DLD1 (cell line): ENCODE data around the gene C5orf47.

Experiments
- in situ Hi-C: cut with HindIII; loops from 2 replicates; pipeline ENCODE4 v1.10.0; 2017; ENCODE audit warnings: low sequenced_read_pairs

C5orf47 gene

GRCh38 chr5:174022384-174023095 lies 33.6 kb downstream of the C5orf47 start:
- in situ Hi-C loops, result no loop called here

- in situ Hi-C loops, result no loop called here
Observed at GRCh38 chr5:174030286-174030685, 41.3 kb downstream of the C5orf47 start.

- in situ Hi-C loops, result no loop called here
Observed at GRCh38 chr5:174044466-174045254, 55.7 kb downstream of the C5orf47 start.

- in situ Hi-C loops, result no loop called here
Observed at GRCh38 chr5:174045470-174046025, 56.6 kb downstream of the C5orf47 start, which contains the start of gene NSG2. NSG2 (plus strand) TSS chr5:174045706; CDS start chr5:174046756, 1,050 bp downstream.

- in situ Hi-C loops, result no loop called here
Observed at GRCh38 chr5:174046558-174046957, 57.6 kb downstream of the C5orf47 start.

- in situ Hi-C loops, result no loop called here
Observed at GRCh38 chr5:174047472-174048099, 58.6 kb downstream of the C5orf47 start.

GRCh38 chr5:174052636-174053035 lies 63.7 kb downstream of the C5orf47 start:
- in situ Hi-C loops, result no loop called here

- in situ Hi-C loops, result no loop called here
Observed at GRCh38 chr5:174053905-174054304, 64.9 kb downstream of the C5orf47 start.
